ENCODE results near the gene ISOC2. TPM values are rescaled to one million over a fixed set of nuclear protein-coding genes. Genes with fewer than 3 reads are reported as not detected.

Gene ISOC2
- total RNA-seq, 1 donor from 2014 or later: 14.8 TPM

DNA sequence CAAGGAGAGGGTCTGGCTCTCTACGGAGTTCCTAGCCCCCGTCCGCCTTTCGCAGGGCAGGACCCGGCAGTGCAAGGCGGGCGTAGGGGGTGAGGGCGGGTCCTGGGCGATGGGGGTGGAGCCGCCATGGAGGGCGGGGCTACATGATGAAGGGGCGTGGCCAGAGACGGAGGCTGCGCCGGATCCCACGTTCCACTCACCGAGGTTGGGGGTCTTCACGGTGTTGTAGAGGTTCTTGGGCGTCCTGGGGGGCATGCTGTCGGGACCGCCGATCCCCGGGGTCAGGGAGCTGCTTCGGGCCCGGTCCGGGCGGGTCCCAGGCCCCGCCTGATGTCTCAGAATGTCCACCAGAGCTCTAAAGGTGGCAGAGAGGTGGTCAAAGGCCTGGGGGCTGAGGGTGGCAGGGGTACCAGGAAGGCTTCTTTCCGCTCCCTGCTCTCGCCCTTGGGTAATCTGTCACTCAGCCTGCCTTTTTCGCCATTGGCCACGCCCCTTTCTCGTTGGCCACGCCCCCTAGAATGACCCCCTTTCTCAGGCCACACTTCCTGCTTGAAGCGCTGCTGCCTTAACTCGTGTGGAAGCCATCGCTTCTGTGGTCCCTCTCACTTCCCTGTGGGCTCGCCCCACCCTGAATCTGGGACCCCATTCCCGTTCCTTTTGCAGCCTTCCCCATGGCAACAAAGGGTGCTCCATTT lies 20.9 kb downstream of the ISOC2 start:
- Histone ChIP-seq H3K79me2 (ENCODE audit: low read depth) (no peaks in the 10 kb centered on the region), H3K27me3 (peaks cover 86% of the 10 kb centered on the region), H3K9ac (no peak overlapping the region), H3K27ac (no peak overlapping the region), H2AFZ (replicated peaks) (no peak overlapping the region), H3K9me3 (ENCODE audit: low read depth) (no peaks in the 10 kb centered on the region), H3K4me3 (no peak overlapping the region), H3K4me2 (peak overlapping the region; percentile 13), H3K4me1 (peaks cover 5% of the 10 kb centered on the region), H3K36me3 (no peaks in the 10 kb centered on the region), H3F3A (ENCODE audit: low read depth) (peaks cover 30% of the 10 kb centered on the region), H4K20me1 (ENCODE audit: low read depth) (peaks cover 41% of the 10 kb centered on the region)
- H3K27ac Mint-ChIP-seq: no peak overlapping the region
- H3K36me3 Mint-ChIP-seq: no peaks in the 10 kb centered on the region
- H3K4me1 Mint-ChIP-seq: peaks cover 24% of the 10 kb centered on the region
- DNase-seq (ENCODE audit: low spot score): peak; percentile 60
- peaks cover 11% of the 10 kb centered on the region for H3K9me3 Mint-ChIP-seq
- peak overlapping the region; percentile 68 for H3K4me3 Mint-ChIP-seq
- TF ChIP-seq CTCF (IDR thresholded peaks at IDR 0.05): no peak
- no peak for TF ChIP-seq EZH2 (IDR thresholded peaks at IDR 0.05)
- no peak for TF ChIP-seq EZH2phosphoT487 (IDR thresholded peaks at IDR 0.05)
- peaks cover 47% of the 10 kb centered on the region for H3K27me3 Mint-ChIP-seq (ENCODE audit: insufficient read depth, low read depth)

- no peak overlapping the region for H3K4me3 Mint-ChIP-seq
- Histone ChIP-seq H3K4me1 (peaks cover 5% of the 10 kb centered on the region), H3K4me3 (no peak overlapping the region), H3K9me3 (ENCODE audit: low read depth) (no peaks in the 10 kb centered on the region), H3K79me2 (ENCODE audit: low read depth) (no peaks in the 10 kb centered on the region), H3F3A (ENCODE audit: low read depth) (peaks cover 40% of the 10 kb centered on the region), H3K4me2 (no peak overlapping the region), H3K9ac (no peak overlapping the region), H3K36me3 (no peaks in the 10 kb centered on the region), H2AFZ (replicated peaks) (no peak overlapping the region), H3K27me3 (peaks cover 71% of the 10 kb centered on the region), H3K27ac (no peak overlapping the region), H4K20me1 (ENCODE audit: low read depth) (peaks cover 41% of the 10 kb centered on the region)
- H3K9me3 Mint-ChIP-seq: peaks cover 8% of the 10 kb centered on the region
- H3K27me3 Mint-ChIP-seq (ENCODE audit: insufficient read depth, low read depth): peaks cover 47% of the 10 kb centered on the region
- no peak for DNase-seq (ENCODE audit: low spot score)
- H3K36me3 Mint-ChIP-seq: no peaks in the 10 kb centered on the region
- no peak overlapping the region for H3K27ac Mint-ChIP-seq
- TF ChIP-seq EZH2phosphoT487 (IDR thresholded peaks at IDR 0.05) (no peak), EZH2 (IDR thresholded peaks at IDR 0.05) (no peak), CTCF (IDR thresholded peaks at IDR 0.05) (no peak)
- H3K4me1 Mint-ChIP-seq: peaks cover 24% of the 10 kb centered on the region
Observed at GRCh38 chr19:55439052-55439451, 22.4 kb downstream of the ISOC2 start.

GRCh38 chr19:55437410-55437809 lies 24.0 kb downstream of the ISOC2 start:
- Mint-ChIP-seq H3K9me3 (peaks cover 8% of the 10 kb centered on the region), H3K27ac (no peak overlapping the region), H3K4me3 (peak overlapping the region; percentile 6), H3K36me3 (no peaks in the 10 kb centered on the region), H3K27me3 (ENCODE audit: insufficient read depth, low read depth) (peaks cover 48% of the 10 kb centered on the region), H3K4me1 (peaks cover 15% of the 10 kb centered on the region)
- H4K20me1 ChIP-seq (ENCODE audit: low read depth): peaks cover 38% of the 10 kb centered on the region
- H3K9ac ChIP-seq: no peak overlapping the region
- peaks cover 31% of the 10 kb centered on the region for H3F3A ChIP-seq (ENCODE audit: low read depth)
- no peak overlapping the region for H3K27ac ChIP-seq
- no peak overlapping the region for H3K4me2 ChIP-seq
- H3K79me2 ChIP-seq (ENCODE audit: low read depth): no peaks in the 10 kb centered on the region
- peaks cover 55% of the 10 kb centered on the region for H3K27me3 ChIP-seq
- no peaks in the 10 kb centered on the region for H3K9me3 ChIP-seq (ENCODE audit: low read depth)
- H3K36me3 ChIP-seq: no peaks in the 10 kb centered on the region
- no peak overlapping the region for H2AFZ ChIP-seq (replicated peaks)
- TF ChIP-seq EZH2 (IDR thresholded peaks at IDR 0.05) (no peak), CTCF (IDR thresholded peaks at IDR 0.05) (no peak), EZH2phosphoT487 (IDR thresholded peaks at IDR 0.05) (no peak)
- peak; percentile 90 for DNase-seq (ENCODE audit: low spot score)
- no peak overlapping the region for H3K4me3 ChIP-seq
- peaks cover 5% of the 10 kb centered on the region for H3K4me1 ChIP-seq
